Omental fat pad (tissue), 4 donors: ENCODE data around the gene CYB561. TPM values are rescaled to one million over a fixed set of nuclear protein-coding genes. Genes with fewer than 3 reads are reported as not detected.

ENCODE experiments used
- ATAC-seq: fragments of 150-250 bp; one replicate; pipeline ENCODE4 v1.9.1; 2016; ENCODE audit warnings: mild to moderate bottlenecking, moderate library complexity; ENCODE audit not compliant: low FRiP score
- DNase-seq: peaks from one replicate; pipeline ENCODE4 v3.0.0-alpha.2; 2019; ENCODE audit warnings: low spot score
- CTCF ChIP-seq, 3 donors: fragments of 450-650 bp; IDR thresholded peaks; one replicate each; pipeline ENCODE4 v1.5.1; 2016 to 2017; ENCODE audit warnings: antibody characterized with exemption in 3 of 3, mild to moderate bottlenecking in 3 of 3, moderate library complexity in 2 of 3
- total RNA-seq, 4 donors: library from RNA; depleted of rRNA; stranded (reverse); fragments of >200 nt; gene quantifications; one replicate each; pipeline ENCODE4 v1.1.0, GENCODE V29; 2016

Gene CYB561
- total RNA-seq, 4 donors from 2014 or later: 19.9 to 22.3 (median 20.5) TPM

GRCh38 chr17:63450551-63450950 is 4.4 kb upstream of the CYB561 start:
- no peak for ATAC-seq
- DNase-seq: no peak
- TF ChIP-seq CTCF (IDR thresholded peaks at IDR 0.05): no peak

- ATAC-seq (no peak), DNase-seq (no peak)
- no peak for TF ChIP-seq CTCF (IDR thresholded peaks at IDR 0.05)
These were observed 2.5 kb upstream of the CYB561 start for GRCh38 chr17:63448655-63449054.

- TF ChIP-seq CTCF (IDR thresholded peaks at IDR 0.05): no peak
- ATAC-seq (no peak), DNase-seq (no peak)
These were observed 1.4 kb upstream of the CYB561 start for GRCh38 chr17:63447471-63448009.

- ATAC-seq (peak; percentile 72), DNase-seq (no peak)
- no peak for TF ChIP-seq CTCF (IDR thresholded peaks at IDR 0.05)
These were observed 806 bp upstream of the CYB561 start for GRCh38 chr17:63446753-63447470.

DNA sequence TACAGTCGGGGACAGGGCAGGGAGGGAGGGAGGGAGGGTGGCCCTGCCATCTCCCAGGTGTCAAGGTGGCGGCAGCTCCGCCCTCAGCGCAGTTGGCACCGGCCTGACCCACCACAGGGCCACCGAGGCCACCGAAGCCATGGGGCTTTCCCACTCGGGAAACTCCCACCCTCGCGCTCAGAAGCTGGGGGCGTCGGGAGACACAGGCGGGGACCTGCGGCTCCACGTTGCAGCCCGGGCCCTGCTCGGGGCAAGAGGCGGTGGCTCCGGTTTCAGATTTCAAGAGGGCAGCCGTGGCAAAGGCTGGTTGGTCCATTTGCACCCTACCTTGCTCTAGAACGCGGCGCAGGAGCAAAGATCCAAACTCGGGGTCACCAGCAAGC is 544 bp downstream of the CYB561 start:
- no peak for TF ChIP-seq CTCF (IDR thresholded peaks at IDR 0.05)
- DNase-seq: no peak
- ATAC-seq: peak; percentile 45

DNA sequence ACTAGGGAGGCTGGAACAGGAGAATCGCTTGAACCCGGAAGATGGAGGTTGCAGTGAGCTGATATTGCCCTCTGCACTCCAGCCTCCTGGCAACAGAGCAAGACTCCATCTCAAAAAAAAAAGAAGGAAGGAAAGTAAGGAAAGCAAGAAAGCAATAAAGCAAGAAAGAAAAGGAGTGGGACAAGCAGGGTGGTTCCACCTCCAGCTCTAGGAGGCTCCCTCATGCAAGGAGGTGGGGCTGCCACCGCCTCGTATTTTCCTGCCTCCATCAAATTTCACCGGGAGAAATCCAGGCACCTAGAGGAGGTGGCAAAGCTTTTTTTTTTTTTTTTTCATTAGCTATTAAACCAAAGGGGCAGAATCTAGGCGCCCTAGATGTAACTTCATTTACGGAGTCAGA is 1.0 kb downstream of the CYB561 start:
- no peak for TF ChIP-seq CTCF (IDR thresholded peaks at IDR 0.05)
- no peak for DNase-seq
- ATAC-seq: no peak

DNA sequence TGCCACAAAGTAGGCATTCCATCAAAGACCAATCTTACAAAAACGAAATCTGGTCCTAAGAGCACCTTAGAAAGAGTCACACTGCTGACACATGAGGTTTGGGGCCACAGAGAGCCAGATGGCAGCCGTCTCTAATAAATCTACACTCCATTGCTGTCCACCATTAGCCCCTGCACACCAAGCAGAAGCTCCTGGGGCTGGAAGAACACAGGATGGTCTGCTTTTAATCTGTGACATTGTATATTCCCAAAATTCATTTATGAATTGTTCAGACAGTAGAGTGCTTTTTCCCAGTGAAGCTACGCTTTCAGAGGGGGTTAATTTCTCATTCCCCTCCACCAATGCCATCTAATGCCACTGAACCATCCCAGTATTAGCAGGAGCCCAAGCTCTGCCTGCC is 1.6 kb downstream of the CYB561 start:
- ATAC-seq (no peak), DNase-seq (no peak)
- TF ChIP-seq CTCF (IDR thresholded peaks at IDR 0.05): no peak
